Pancreas (tissue), 10 donors: ENCODE measurements around the gene SPAG17. TPM values are rescaled to one million over a fixed set of nuclear protein-coding genes. Genes with fewer than 3 reads are reported as not detected.

Experiments
- ATAC-seq, 4 donors: fragments of 200-7000 bp; cut with Tn5 transposase; one replicate each; pipeline versions ENCODE4 v1.8.0 to v1.9.1; 2020; ENCODE audit warnings: mild to moderate bottlenecking in 4 of 4, moderate library complexity in 4 of 4
- DNase-seq, 6 donors: peaks; one replicate each; pipeline ENCODE4 v3.0.0-alpha.2; 2020
- FAIRE-seq: peaks from 2 replicates; lab custom pipeline; 2012; peaks lifted over from hg19 to GRCh38; lab: Jason Lieb, UNC
- H3K27ac ChIP-seq, 4 donors: fragments of 200-600 bp; sonication (generic); 1 replicate in 3 of 4; 2 replicates in 1 of 4; pipeline versions ENCODE4 v1.5.0 to v1.8.0; 2020
- H3K27me3 ChIP-seq, 4 donors: fragments of 200-600 bp; one replicate each; pipeline ENCODE4 v1.8.0; 2021
- H3K36me3 ChIP-seq, 3 donors: fragments of 200-600 bp; sonication (generic) in 1 of 3; one replicate each; pipeline versions ENCODE4 v1.5.0 to v1.8.0; 2020 to 2021
- H3K4me1 ChIP-seq, 3 donors: fragments of 200-600 bp; one replicate each; pipeline ENCODE4 v1.8.0; 2021
- H3K4me3 ChIP-seq, 4 donors: fragments of 200-600 bp; sonication (generic) in 2 of 4; one replicate each; pipeline versions ENCODE4 v1.5.0 to v1.8.0; 2020 to 2021
- H3K9me3 ChIP-seq, 4 donors: fragments of 200-600 bp; one replicate each; pipeline ENCODE4 v1.8.0; 2021
- CTCF ChIP-seq, 4 donors: fragments of 200-600 bp; sonication (generic) in 3 of 4; IDR thresholded peaks; one replicate each; pipeline versions ENCODE4 v1.5.0 to v1.8.0; 2021; ENCODE audit warnings: antibody characterized with exemption in 4 of 4
- WGBS, 2 donors: extraction: QIAGEN DNeasy Blood & Tissue Kit; methylation state at CpG; one replicate each; pipeline ENCODE4 v1.1.7; 2013; 5-methylcytosine and 5-hydroxymethylcytosine counted together
- intact Hi-C, 3 donors: fragments of 100-400 bp; cut with DNase I; formaldehyde crosslinking; loops; one replicate each; pipeline versions ENCODE4 v1.11.1 to v1.14.2; 2022
- polyA plus RNA-seq, 2 donors: library from polyadenylated mRNA; stranded (reverse); fragments of 200-250 nt; gene quantifications; one replicate each; pipeline ENCODE4 v1.2.3, GENCODE V29; 2013
- total RNA-seq, 6 donors: library from RNA; stranded (reverse); fragmentation: NEBNext Ultra II Directional in 4 of 6; extraction: Animal tissue kit (Norgen Biotek cat#: 25700) in 4 of 6; gene quantifications; one replicate each; pipeline versions ENCODE4 v1.2.1 to v1.2.4, GENCODE V29; 2021 to 2023
- donor health status: healthy with polysubstance abuse.
- donor health status: DM: no; HTN: no; CAD: no; lungs with moderate emphysema.
- donor health status: DM: no; HTN: no; CAD: no.
- donor health status: control.
- donor health status: control.
- donor health status: Bipolar disorder and iron deficiency.
- donor health status: DM: yes; HTN: yes; CAD: no.
- donor health status: DM: no; HTN: no; CAD: no.
- donor health status: DM: no; HTN: no; CAD: no.
- donor health status: DM: yes; HTN: yes; CAD: no.

Gene SPAG17
- total and polyA plus RNA-seq, 8 donors = 0.61 to 3.5 (median 1.2) TPM

DNA sequence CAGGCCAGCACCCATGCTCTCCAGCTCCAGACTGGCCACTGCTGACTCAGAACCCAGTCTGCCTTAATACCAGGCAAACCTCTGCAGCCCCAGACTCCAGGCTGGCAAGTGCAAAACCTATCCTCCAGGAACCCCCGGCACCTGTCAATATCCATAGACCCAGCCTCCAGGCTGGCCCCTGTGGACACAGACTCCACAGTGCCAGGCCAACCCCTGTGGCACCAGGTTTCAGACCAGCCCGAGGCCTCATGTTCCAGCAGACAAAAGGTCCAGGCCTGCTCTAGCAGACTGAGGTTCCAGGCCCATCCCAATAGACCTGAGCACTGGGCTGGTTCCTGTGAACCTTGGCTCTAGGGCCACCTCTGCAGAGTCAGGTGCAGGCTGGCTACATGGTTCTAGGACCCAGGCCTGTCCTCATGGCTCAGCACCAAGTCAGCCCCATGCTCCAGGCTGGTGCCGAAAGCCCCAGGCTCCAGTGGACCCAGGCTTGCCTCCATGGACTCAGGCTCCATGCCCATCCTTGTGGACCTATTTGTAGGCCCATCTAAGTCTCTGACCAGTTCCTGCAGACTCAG lies 137.3 kb downstream of the SPAG17 start:
- Histone ChIP-seq H3K4me1 (no peaks in the 10 kb centered on the region), H3K27ac (no peak overlapping the region), H3K4me3 (no peak overlapping the region), H3K27me3 (no peaks in the 10 kb centered on the region), H3K36me3 (no peaks in the 10 kb centered on the region), H3K9me3 (no peaks in the 10 kb centered on the region)
- ATAC-seq (no peak), FAIRE-seq (no peak), DNase-seq (peak in 2 of 6 donors; percentile 15 to 31)
- TF ChIP-seq CTCF (IDR thresholded peaks at IDR 0.05) = no peak
- intact Hi-C loops = no loop called here
- 96 to 98% methylated on average over 3 of the region's 3 CpGs for WGBS, 2 donors

DNA sequence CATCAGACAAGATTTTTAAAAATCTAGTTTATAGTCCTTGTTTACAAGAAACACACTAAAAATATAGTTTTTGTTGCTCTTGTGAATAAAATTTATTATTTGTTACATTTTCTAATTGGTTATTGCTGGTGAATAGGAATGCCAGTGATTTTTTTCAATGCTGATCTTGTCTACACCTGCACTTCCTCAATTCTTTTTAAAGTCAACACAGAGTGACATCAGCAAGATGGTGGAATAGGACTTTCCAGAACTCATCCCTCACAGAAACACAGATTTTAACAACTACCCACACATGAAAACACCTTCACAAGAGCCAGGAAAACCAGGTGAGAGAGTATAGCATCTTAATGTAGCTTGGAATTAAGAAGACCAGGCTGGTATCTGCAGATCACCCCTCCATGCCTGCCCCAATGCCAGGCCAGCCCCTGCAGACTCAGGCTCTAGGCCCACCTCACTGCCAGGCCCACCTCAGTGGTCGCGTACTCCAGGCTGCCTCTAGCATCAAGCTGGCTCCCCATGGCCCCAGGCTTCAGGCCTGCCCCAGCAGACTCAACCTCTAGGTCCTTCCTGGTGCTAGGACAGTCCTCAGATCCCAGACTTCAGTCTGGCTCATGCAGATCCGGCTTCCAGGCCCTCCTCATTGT lies 137.9 kb downstream of the SPAG17 start:
- Histone ChIP-seq H3K27me3 (no peaks in the 10 kb centered on the region), H3K36me3 (no peaks in the 10 kb centered on the region), H3K27ac (no peak overlapping the region), H3K4me3 (no peak overlapping the region), H3K9me3 (no peaks in the 10 kb centered on the region), H3K4me1 (no peaks in the 10 kb centered on the region)
- no peak for FAIRE-seq
- TF ChIP-seq CTCF (IDR thresholded peaks at IDR 0.05) = no peak
- intact Hi-C loops = no loop called here
- 88 to 96% methylated on average over 3 of the region's 3 CpGs for WGBS, 2 donors
- DNase-seq = peak in 1 of 6 donors; percentile 43
- ATAC-seq = no peak

DNA sequence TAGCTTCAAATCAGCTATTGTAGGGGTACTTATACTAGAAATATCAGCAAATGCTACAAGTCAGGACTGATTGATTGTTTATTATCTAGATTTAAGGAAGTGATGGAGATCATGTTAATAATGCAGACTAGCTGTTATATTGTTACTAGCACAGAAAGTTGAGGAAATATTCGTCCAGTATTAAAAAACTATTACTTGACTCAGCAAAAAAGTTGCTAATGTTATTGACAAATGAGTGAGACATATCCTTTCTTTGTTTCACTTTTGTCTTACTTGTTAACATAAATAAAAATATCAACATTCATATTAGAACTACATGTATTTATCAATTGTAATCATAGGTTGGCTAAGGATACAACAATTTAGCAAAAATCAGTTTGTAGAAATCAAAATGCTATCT lies 141.4 kb downstream of the SPAG17 start:
- no peak for TF ChIP-seq CTCF (IDR thresholded peaks at IDR 0.05)
- no peak for FAIRE-seq
- intact Hi-C loops = no loop called here

DNA sequence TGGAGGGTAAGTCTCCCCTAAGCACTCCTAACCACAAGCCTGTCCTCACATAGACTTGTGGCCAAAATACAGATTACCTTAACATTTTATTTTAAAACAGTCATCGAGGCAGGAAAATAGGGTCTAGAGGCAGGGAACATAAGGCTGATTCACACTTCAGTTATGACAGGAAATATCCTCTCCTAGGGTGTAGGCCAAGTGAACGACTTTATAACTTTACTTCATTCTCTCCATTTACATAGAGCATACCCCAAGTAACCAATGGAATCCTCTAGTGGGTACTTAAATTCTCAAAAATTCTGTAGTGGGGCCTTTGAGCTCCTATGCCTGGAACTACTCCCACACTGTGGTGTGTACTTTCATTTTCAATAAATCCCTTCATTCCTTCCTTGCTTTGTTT lies 142.5 kb downstream of the SPAG17 start:
- no peaks in the 10 kb centered on the region for H3K9me3 ChIP-seq
- no peak overlapping the region for H3K4me3 ChIP-seq
- H3K27ac ChIP-seq = no peak overlapping the region
- FAIRE-seq (no peak), DNase-seq (no peak), ATAC-seq (no peak)
- no peaks in the 10 kb centered on the region for H3K4me1 ChIP-seq
- no peak for TF ChIP-seq CTCF (IDR thresholded peaks at IDR 0.05)
- intact Hi-C loops = no loop called here
- H3K27me3 ChIP-seq = no peaks in the 10 kb centered on the region
- WGBS, 2 donors = 59 to 67% methylated on average over 2 of the region's 2 CpGs
- no peaks in the 10 kb centered on the region for H3K36me3 ChIP-seq

More for the DNA sequence above, 141.4 kb downstream of the SPAG17 start:
- Histone ChIP-seq H3K27ac (no peak overlapping the region), H3K4me3 (no peak overlapping the region), H3K27me3 (no peaks in the 10 kb centered on the region), H3K36me3 (no peaks in the 10 kb centered on the region), H3K4me1 (no peaks in the 10 kb centered on the region), H3K9me3 (no peaks in the 10 kb centered on the region)
- 56 to 66% methylated on average over 1 of the region's 1 CpG for WGBS, 2 donors
- ATAC-seq (no peak), DNase-seq (no peak)

DNA sequence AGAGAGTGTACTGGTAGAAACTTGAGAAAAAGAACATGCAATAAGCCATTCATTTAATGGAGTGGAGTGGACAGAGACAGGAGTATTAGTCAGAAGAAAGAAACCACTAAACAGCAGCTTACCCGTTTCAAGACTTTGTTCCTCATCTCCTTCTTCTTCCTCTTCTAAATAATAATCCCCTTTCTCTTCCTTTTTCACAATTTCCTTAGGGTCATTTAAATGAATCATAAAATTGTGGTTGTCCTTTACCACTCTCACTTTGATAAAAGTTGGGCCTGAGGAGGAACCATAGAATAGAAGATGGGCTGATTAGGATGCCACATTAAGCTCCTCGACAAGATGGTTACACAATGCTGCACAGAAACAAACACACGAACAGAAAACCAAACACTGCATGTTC lies 145.9 kb downstream of the SPAG17 start:
- H3K4me3 ChIP-seq = no peak overlapping the region
- TF ChIP-seq CTCF (IDR thresholded peaks at IDR 0.05) = no peak
- intact Hi-C loops = no loop called here
- no peak overlapping the region for H3K27ac ChIP-seq
- H3K9me3 ChIP-seq = no peaks in the 10 kb centered on the region
- no peaks in the 10 kb centered on the region for H3K4me1 ChIP-seq
- DNase-seq (no peak), FAIRE-seq (no peak), ATAC-seq (no peak)
- no peaks in the 10 kb centered on the region for H3K27me3 ChIP-seq
- 51 to 56% methylated on average over 3 of the region's 3 CpGs for WGBS, 2 donors
- no peaks in the 10 kb centered on the region for H3K36me3 ChIP-seq
